Chondrocyte (in vitro differentiated cells): ENCODE data around the gene TMX1. TPM values are rescaled to one million over a fixed set of nuclear protein-coding genes. Genes with fewer than 3 reads are reported as not detected.

Experiments
- DNase-seq: peaks from one replicate; pipeline ENCODE4 v3.0.0; 2021; ENCODE audit warnings: mixed read lengths, low spot score
- H3K27ac Mint-ChIP-seq: one replicate; pipeline ENCODE4 v1.8.0; 2021; ENCODE audit warnings: mild to moderate bottlenecking, moderate library complexity, mixed read lengths; ENCODE audit not compliant: unreplicated experiment
- H3K27me3 Mint-ChIP-seq: 2 replicates; pipeline ENCODE4 v1.8.0; 2021; ENCODE audit warnings: low read depth, mixed read lengths
- H3K36me3 Mint-ChIP-seq: 2 replicates; pipeline ENCODE4 v1.8.0; 2021; ENCODE audit warnings: low read depth, mixed read lengths
- H3K4me1 Mint-ChIP-seq: 2 replicates; pipeline ENCODE4 v1.8.0; 2021; ENCODE audit warnings: low read depth, mild to moderate bottlenecking, mixed read lengths
- H3K4me3 Mint-ChIP-seq: one replicate; pipeline ENCODE4 v1.8.0; 2021; ENCODE audit warnings: mild to moderate bottlenecking, moderate library complexity, mixed read lengths; ENCODE audit not compliant: unreplicated experiment
- H3K9me3 Mint-ChIP-seq: 2 replicates; pipeline ENCODE4 v1.8.0; 2021; ENCODE audit warnings: low read depth, mixed read lengths
- total RNA-seq: library from RNA; stranded (reverse); gene quantifications from 3 replicates; pipeline ENCODE4 v1.2.1, GENCODE V29; 2021
- TF ChIP-seq, protein P1 (sequence below): fragments of 200-600 bp; sonication (generic); IDR thresholded peaks from 2 replicates; pipeline ENCODE4 v1.5.0; 2021; ENCODE audit warnings: antibody characterized with exemption, mild to moderate bottlenecking, moderate library complexity

Gene TMX1
- total RNA-seq, 1 donor from 2014 or later, result 35.4 TPM

DNA sequence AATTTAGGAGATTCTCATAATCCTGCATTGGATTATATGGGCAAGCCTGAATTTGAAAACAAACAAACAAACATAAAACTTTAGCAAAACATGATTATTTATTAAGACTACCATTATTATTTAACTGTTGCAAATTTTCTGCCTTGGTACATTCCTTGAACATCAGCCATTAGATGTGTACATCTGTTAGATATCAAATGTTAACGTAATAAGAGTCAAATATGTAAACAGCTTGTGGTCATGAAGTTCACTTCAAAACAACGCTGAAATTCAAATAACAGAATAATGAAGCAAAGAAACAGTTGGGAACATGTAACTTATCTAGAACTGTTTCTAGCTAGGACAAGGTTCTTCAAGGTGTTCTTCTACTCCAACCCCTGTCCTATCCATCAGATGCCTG is 14.3 kb upstream of the TMX1 start:
- peaks cover 5% of the 10 kb centered on the region for H3K9me3 Mint-ChIP-seq
- H3K27ac Mint-ChIP-seq, result no peak overlapping the region
- H3K27me3 Mint-ChIP-seq, result no peaks in the 10 kb centered on the region
- H3K4me1 Mint-ChIP-seq, result peaks cover 18% of the 10 kb centered on the region
- TF ChIP-seq, protein P1, sequence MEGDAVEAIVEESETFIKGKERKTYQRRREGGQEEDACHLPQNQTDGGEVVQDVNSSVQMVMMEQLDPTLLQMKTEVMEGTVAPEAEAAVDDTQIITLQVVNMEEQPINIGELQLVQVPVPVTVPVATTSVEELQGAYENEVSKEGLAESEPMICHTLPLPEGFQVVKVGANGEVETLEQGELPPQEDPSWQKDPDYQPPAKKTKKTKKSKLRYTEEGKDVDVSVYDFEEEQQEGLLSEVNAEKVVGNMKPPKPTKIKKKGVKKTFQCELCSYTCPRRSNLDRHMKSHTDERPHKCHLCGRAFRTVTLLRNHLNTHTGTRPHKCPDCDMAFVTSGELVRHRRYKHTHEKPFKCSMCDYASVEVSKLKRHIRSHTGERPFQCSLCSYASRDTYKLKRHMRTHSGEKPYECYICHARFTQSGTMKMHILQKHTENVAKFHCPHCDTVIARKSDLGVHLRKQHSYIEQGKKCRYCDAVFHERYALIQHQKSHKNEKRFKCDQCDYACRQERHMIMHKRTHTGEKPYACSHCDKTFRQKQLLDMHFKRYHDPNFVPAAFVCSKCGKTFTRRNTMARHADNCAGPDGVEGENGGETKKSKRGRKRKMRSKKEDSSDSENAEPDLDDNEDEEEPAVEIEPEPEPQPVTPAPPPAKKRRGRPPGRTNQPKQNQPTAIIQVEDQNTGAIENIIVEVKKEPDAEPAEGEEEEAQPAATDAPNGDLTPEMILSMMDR, result no peak
- no peak overlapping the region for H3K4me3 Mint-ChIP-seq
- no peak for DNase-seq
- H3K36me3 Mint-ChIP-seq, result peaks cover 3% of the 10 kb centered on the region

DNA sequence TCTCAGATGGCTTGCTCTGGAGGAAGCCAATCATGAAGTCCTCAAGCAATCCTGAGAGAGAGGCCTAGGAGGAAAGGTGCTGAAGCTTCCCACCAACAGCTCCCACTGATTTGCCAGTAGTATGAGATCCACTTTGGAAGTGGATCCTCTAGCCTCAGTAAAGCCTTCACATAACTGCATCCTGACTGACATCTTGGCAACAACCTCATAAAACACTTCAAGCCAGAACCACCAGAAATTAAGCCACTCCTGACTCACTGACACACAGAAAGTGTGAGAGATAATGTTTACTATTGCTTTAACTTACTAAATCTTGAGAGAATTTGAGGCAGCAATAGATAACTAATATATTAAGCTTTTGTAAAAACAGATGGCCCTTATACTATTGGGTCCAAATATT is 11.7 kb upstream of the TMX1 start:
- Mint-ChIP-seq H3K4me1 (peaks cover 16% of the 10 kb centered on the region), H3K27me3 (no peaks in the 10 kb centered on the region), H3K9me3 (peaks cover 3% of the 10 kb centered on the region), H3K4me3 (no peak overlapping the region), H3K36me3 (peaks cover 1% of the 10 kb centered on the region), H3K27ac (no peak overlapping the region)
- no peak for DNase-seq
- TF ChIP-seq, protein P1, result no peak

DNA sequence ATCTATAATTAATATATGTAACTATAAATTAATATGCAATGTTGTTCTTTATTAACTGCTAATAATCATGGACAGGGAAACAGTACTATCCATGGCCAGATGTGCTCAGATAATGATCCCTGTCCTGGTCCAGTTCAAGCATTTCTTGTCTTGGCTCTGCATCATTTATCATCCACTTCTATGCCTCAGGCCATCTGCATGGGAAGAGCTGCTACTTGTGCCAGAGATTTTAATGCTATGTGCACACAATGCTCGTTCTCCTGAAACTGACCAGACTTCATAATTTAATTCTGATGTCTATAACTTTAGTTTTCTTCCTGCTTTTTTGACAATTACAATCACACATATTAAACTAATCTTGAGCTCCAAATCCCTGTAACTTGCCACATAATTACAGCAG is 11.2 kb upstream of the TMX1 start:
- TF ChIP-seq, protein P1, result no peak
- Mint-ChIP-seq H3K27me3 (no peaks in the 10 kb centered on the region), H3K9me3 (no peaks in the 10 kb centered on the region), H3K4me3 (no peak overlapping the region), H3K4me1 (peaks cover 11% of the 10 kb centered on the region), H3K36me3 (no peaks in the 10 kb centered on the region), H3K27ac (no peak overlapping the region)
- DNase-seq, result no peak

DNA sequence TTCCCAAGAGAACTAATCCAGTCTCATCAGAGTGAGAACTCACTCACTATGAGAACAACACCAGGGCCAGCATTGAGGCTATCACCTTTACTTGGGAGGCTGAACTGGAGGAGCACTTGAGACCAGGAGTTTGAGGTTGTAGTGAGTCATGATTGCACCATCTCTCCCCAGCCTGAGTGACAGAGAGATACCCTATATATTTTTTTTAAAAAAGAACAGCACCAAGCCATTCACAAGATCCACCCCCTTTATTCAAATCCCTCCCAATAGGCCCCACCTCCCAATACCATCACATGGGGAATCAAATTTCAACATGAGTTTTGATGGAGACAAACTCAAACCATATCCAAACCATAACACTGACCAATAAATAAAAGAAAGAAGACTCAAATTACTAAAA is 3.7 kb upstream of the TMX1 start:
- no peaks in the 10 kb centered on the region for H3K4me1 Mint-ChIP-seq
- no peak overlapping the region for H3K4me3 Mint-ChIP-seq
- no peaks in the 10 kb centered on the region for H3K9me3 Mint-ChIP-seq
- H3K27me3 Mint-ChIP-seq, result no peaks in the 10 kb centered on the region
- TF ChIP-seq, protein P1, result no peak
- H3K36me3 Mint-ChIP-seq, result no peaks in the 10 kb centered on the region
- no peak for DNase-seq
- no peak overlapping the region for H3K27ac Mint-ChIP-seq

GRCh38 chr14:51240804-51241380 is 845 bp downstream of the TMX1 start:
- peaks cover 3% of the 10 kb centered on the region for H3K4me1 Mint-ChIP-seq
- peaks cover 3% of the 10 kb centered on the region for H3K36me3 Mint-ChIP-seq
- TF ChIP-seq, protein P1, result no peak
- no peaks in the 10 kb centered on the region for H3K9me3 Mint-ChIP-seq
- no peaks in the 10 kb centered on the region for H3K27me3 Mint-ChIP-seq
- H3K27ac Mint-ChIP-seq, result no peak overlapping the region
- H3K4me3 Mint-ChIP-seq, result no peak overlapping the region
- no peak for DNase-seq
